Measurements from ENCODE around the gene BAK1. TPM values are rescaled to one million over a fixed set of nuclear protein-coding genes. Genes with fewer than 3 reads are reported as not detected.
"Not testable (repeated sequence)": the region's sequence is repeated elsewhere in the genome, so short reads cannot be mapped to it uniquely, and the experiment has no call there.

The BAK1 gene
- total RNA-seq, 1 donor = 9.9 TPM

GRCh38 chr6:33599413-33599938 is 19.4 kb upstream of the BAK1 start:
- TF ChIP-seq CTCF (IDR thresholded peaks at IDR 0.05; ENCODE audit: insufficient read depth, low read length) = no peak
- no peak overlapping the region for H3K4me3 ChIP-seq (ENCODE audit: low read depth, low read length)
- DNase-seq (ENCODE audit: low read depth) = no peak

GRCh38 chr6:33597551-33598322 is 17.7 kb upstream of the BAK1 start:
- DNase-seq (ENCODE audit: low read depth) = peak; percentile 52
- no peak overlapping the region for H3K4me3 ChIP-seq (ENCODE audit: low read depth, low read length)
- TF ChIP-seq CTCF (IDR thresholded peaks at IDR 0.05; ENCODE audit: insufficient read depth, low read length) = no peak

- not testable (repeated sequence) for DNase-seq (ENCODE audit: low read depth); H3K4me3 ChIP-seq (ENCODE audit: low read depth, low read length)
These were observed 16.8 kb upstream of the BAK1 start for GRCh38 chr6:33596894-33597293.

- no peak for TF ChIP-seq CTCF (IDR thresholded peaks at IDR 0.05; ENCODE audit: insufficient read depth, low read length)
- no peak for DNase-seq (ENCODE audit: low read depth)
- no peak overlapping the region for H3K4me3 ChIP-seq (ENCODE audit: low read depth, low read length)
These were observed 15.1 kb upstream of the BAK1 start for GRCh38 chr6:33595001-33595846.

GRCh38 chr6:33593414-33593727 is 13.3 kb upstream of the BAK1 start:
- no peak for TF ChIP-seq CTCF (IDR thresholded peaks at IDR 0.05; ENCODE audit: insufficient read depth, low read length)
- H3K4me3 ChIP-seq (ENCODE audit: low read depth, low read length) = no peak overlapping the region
- no peak for DNase-seq (ENCODE audit: low read depth)

GRCh38 chr6:33592595-33593413 is 12.7 kb upstream of the BAK1 start:
- no peak for DNase-seq (ENCODE audit: low read depth)
- no peak overlapping the region for H3K4me3 ChIP-seq (ENCODE audit: low read depth, low read length)
- TF ChIP-seq CTCF (IDR thresholded peaks at IDR 0.05; ENCODE audit: insufficient read depth, low read length) = no peak

- no peak overlapping the region for H3K4me3 ChIP-seq (ENCODE audit: low read depth, low read length)
- no peak for TF ChIP-seq CTCF (IDR thresholded peaks at IDR 0.05; ENCODE audit: insufficient read depth, low read length)
- DNase-seq (ENCODE audit: low read depth) = no peak
These were observed 12.2 kb upstream of the BAK1 start for GRCh38 chr6:33592280-33592594.
